HCEC 1CT (cell line): ENCODE data around the gene DCANP1.

Experiments used
- DNase-seq: peaks from one replicate; pipeline ENCODE4 v3.0.0-alpha.2; 2017

DCANP1 gene

DNA sequence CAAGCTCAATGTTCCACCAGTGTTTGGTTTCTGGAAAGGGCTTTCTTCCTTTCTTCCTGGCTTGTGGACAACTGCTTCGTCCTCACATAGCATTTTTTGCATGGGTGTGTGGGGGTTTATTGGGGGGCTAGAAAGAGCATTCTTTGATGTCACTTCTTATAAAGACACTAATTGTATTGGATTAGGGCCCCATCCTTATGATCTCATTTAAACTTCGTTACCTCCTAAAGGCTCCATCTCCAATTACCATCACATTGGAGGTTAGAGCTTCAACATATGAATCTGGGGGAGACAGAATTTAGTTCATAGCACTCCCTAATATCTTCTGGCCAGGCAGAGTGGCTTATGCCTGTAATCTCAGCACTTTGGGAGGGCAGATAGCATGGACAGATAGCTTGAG lies 42.1 kb downstream of the DCANP1 start:
- DNase-seq = no peak

DNA sequence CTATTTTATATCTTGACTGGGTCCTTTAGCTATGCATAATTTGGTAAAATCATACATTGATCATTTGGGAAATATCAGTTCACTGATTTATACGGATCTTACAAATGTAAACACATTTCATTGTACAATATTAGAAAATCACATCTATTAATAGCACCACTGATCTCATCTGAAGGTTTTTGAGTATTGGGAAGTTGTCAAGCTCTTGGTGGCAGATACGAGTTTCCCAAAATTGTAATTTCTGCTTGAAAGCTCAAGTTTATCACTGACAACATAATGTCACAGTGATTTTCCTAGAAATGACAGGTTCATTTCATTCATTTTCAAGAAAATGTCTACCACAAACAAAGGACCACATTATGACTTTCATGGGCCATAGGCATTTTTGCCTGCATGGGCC lies 45.1 kb downstream of the DCANP1 start:
- DNase-seq = no peak

DNA sequence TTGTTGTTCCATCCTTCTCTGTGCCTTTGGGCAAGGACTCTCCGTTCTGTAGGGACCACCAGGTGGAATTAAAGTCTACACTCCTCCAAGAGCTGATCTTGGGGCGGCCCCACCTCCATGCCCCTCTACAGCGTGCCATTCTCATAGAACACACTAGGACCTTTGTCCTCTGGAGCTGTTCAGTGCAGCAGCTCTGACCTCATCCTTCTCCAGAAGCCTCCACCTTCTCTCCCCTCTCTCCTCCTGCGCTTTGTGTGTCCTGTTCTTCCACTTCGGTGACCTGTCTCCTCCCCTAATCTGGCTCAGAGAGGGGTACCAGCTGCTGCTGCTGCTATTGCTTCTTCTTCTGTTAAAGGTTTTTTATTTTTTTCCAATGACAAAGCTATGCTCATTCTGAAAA lies 46.3 kb downstream of the DCANP1 start:
- no peak for DNase-seq

DNA sequence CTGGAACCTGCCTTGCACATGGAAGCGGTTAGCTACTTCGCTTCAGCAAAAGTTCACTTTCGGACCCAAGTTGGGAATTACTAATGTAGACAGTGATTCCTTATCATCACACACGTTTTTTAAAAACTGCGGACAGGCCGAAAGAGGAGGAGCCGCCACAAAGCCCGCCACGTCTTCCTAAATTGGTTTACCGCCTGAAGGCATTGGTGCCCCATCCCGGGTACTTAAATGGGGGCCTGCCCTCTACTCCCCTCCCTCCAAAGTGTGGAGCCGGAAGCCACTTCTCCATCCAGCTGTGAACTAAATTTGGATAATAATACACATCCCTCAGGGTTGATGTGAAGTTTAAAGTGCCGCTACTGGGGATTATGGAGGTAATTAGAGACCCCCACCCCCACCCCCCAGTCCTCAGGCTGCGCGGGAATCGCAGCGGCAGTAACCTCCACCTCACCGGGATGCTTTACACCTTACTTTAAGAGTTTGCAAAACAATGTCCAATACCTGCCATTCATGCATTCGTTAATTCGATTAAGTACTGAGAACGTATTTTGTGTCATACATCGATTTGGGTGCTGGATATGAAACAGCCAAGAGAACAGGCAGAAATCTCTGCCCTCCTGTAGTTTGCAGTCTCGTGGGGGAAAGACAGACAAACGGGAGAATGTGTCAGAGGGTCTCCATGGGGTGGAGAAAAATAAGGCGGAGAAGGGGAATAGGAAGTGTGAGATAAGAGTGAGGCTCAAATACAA lies 47.2 kb downstream of the DCANP1 start:
- no peak for DNase-seq

DNA sequence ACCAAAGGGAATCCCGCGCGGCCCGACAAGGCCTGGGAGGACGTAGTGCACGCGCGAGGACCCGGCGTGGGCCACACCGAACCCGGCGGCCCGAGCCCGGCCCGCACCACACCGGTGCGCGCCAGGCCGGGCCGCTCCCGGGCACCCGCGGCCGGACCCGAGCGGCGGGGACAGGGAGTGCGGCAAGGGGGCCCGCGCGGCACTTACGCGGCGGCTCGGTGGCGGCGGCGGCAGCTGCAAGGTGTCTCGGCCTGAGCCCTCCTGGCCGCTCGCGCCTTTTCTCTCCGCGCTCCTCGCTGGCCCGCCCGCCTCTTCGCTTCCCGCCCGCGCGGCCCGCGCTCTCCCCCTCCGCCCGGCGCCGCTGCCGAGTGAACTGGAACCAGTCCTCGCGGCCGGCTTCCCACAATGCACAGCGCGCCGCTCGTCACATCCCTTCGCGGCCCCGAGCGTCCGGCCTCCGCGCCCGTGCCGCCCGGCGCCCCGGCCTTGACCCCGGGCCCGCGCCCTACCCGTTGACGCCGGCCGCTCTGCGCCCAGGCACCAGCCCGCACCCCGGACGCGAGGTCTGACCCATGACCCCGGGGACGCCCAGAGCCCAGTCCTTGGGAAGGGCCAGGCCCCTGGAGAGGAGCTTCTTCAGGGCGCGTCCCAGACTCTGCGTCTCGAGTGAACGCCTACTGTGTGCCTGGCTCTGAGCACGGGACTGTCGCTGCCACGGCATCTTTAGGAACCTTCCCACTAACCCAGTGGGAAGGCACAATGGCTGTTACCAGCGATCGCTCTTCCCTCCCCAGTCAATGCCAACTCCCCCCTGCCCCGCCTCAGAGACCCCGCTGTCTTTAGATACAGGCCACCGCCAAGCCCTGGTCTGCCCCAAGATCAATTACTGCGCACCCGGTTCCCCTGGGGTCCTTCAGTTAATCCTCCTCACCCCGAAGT lies 48.0 kb downstream of the DCANP1 start, which contains the start of gene MACROH2A1:
Gene MACROH2A1, minus strand, starts transcription at position 377 of the 939 bp plus-strand sequence. CDS start 10,138 bp downstream, outside the sequence.
- peak; percentile 83 for DNase-seq

DNA sequence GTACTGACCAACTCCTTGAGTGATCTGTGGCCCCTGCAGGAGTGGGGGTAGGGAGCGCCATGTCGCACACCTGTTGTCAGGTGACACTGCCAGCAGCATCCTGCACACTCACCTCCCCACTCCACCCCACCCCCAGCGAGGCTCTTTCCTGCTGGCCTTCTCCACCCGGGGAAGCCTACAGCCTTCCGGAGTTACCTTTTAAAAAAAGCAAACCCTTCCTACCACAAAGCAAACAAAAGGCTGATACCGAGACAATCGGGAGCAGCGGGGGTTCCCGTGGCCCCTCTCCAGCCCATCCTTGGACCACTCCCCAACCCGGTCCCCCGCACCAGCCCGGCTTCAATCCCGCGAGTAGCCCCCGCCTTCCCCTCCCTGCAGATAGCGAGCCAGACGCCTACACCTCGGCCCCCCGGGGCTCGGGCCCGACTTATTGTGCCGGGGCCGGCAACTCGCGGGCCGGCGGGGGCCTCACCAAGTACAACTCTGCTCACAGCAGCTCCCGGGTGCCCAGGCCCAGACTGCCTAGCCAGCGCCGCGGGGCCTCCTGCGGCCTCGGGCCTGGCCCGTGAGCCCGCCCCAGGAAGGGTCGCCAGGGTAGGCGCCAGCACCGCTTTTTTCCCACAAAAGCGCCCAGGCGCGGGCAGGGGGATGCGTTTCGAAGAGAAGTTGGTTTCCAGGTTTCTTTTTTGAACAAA lies 48.8 kb downstream of the DCANP1 start:
- DNase-seq = peak; percentile 21

DNA sequence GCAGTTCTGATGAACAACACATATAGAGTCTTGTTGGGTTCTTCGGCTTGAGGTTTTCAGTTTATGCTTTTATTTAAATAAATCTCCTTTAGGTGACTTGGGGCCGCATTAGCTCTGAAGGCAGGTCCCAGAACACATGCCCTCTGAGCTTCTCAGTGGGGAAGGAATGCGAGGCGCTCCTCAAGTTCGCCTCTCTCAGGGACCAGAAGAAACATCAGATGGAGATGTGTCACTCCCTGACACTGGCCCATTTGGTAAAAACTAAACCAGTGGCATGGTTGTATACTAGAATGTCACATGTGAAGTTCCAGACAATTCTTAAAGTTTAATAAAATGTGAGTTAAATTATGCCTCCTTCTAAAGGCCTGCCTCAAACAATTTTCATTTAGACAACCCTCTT lies 50.1 kb downstream of the DCANP1 start:
- no peak for DNase-seq

DNA sequence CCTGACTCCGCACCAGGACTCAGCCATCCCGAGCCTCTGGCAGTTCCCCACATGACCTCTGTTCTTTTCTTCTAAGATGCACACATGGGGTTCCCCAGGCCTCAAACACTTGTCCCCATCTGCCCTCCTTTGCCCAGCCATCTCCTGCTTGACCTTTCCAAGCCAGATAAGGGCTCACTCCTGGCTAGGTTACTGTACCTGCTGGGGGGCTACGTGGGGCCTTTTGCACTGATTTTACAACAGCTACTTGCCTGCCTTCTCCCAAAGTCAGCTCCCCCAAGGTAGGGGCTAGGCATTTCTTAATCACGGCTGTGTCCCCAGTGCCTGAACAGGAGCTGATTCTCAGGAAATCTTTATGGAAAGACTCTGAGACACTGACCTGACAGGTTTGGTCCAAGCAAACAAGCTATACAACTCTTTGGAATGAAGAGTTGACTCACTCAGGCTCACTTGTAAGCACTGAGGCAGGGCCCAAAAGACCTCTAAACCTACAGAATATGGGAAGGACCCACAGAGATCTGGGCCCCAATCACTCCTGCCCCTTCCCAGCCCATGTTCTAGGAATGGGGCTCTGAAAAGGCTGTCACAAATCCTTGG lies 50.6 kb downstream of the DCANP1 start:
- DNase-seq = no peak

DNA sequence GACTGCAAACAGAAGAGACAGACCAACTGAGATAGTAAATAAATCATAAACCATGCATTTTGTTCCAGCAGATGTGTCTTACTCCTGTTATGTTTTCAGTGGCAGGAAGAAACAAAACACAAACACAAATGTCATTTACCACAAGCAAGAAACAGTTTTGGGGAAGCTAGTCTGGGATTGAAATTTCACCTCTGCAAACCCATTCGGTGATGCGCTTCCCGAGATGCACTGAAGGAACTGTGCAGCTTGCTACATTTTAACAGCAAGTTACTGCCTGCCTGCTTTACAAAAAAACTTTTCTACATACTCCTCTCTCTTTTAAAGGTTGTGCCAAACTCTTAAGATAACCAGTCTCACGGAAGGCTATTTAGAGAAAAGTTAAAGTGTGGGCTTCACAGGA lies 51.3 kb downstream of the DCANP1 start:
- no peak for DNase-seq

DNA sequence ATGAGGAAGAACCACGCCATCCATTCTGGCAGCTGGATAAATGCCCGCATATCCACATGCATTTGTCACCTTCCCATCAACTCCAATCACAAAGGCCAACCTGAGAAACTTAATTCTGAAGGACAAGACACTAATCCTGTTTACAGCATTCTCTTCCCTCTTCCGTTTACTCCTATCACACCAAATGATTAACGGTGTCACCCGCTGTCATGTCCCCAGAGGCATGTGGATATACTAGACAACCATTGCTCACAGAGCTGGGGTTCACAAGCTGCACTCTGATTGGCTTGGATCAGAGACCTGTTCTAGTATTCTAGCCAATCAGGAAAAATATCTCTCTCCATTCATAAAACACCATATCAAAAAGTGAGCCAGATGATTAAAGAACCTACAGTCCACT lies 51.7 kb downstream of the DCANP1 start:
- no peak for DNase-seq
